Type B pancreatic cell (in vitro differentiated cells): Measurements from ENCODE around the gene HSP90B1. TPM values are rescaled to one million over a fixed set of nuclear protein-coding genes. Genes with fewer than 3 reads are reported as not detected.

ENCODE experiments used
- DNase-seq: peaks from one replicate; pipeline ENCODE4 v3.0.0; 2021; ENCODE audit warnings: mixed read lengths; ENCODE audit not compliant: unreplicated experiment; ENCODE audit errors: extremely low spot score
- H3K27ac Mint-ChIP-seq: 2 replicates; pipeline ENCODE4 v1.8.0; 2021; ENCODE audit warnings: mild to moderate bottlenecking, mixed read lengths
- H3K27me3 Mint-ChIP-seq: 2 replicates; pipeline ENCODE4 v1.8.0; 2021; ENCODE audit warnings: mixed read lengths
- H3K36me3 Mint-ChIP-seq: 2 replicates; pipeline ENCODE4 v1.8.0; 2021; ENCODE audit warnings: mixed read lengths
- H3K4me1 Mint-ChIP-seq: one replicate; pipeline ENCODE4 v1.8.0; 2021; ENCODE audit warnings: mixed read lengths; ENCODE audit not compliant: unreplicated experiment
- H3K4me3 Mint-ChIP-seq: 2 replicates; pipeline ENCODE4 v1.8.0; 2021; ENCODE audit warnings: mild to moderate bottlenecking, mixed read lengths
- H3K9me3 Mint-ChIP-seq: 2 replicates; pipeline ENCODE4 v1.8.0; 2021; ENCODE audit warnings: mixed read lengths
- CTCF ChIP-seq: fragments of 200-600 bp; sonication (generic); conservative IDR thresholded peaks from 2 replicates; pipeline ENCODE4 v1.5.0; 2021; ENCODE audit warnings: antibody characterized with exemption, mild to moderate bottlenecking
- long read RNA-seq: library from polyadenylated mRNA; unstranded; transcript quantifications from one replicate; pipeline ENCODE4 v2.0.0, GENCODE V29; 2020
- total RNA-seq: library from RNA; stranded (reverse); gene quantifications from 2 replicates; pipeline ENCODE4 v1.2.1, GENCODE V29; 2021; ENCODE audit warnings: low replicate concordance

Gene HSP90B1
- total RNA-seq, result 832 and 967 TPM in 2 replicates
- long read RNA-seq, transcript HSP90B1-201 (18 exons, 2,858 nt), result major isoform, 853 of 2,315 reads
- long read RNA-seq, partial matches to known transcripts, result 1,338 of 2,315 reads
- long read RNA-seq, other reads (novel, unspliced or antisense), result 122 of 2,315 reads

GRCh38 chr12:103930034-103930786 is at the start of gene HSP90B1:
HSP90B1 (plus strand) TSS chr12:103930410; CDS start chr12:103930516, 106 bp downstream.
- peak; percentile 99 for DNase-seq
- Mint-ChIP-seq H3K27ac (peak within 1 kb of the TSS; percentile 99), H3K4me1 (peaks cover 24% of the 10 kb centered on the region), H3K4me3 (peak within 1 kb of the TSS; percentile 94), H3K9me3 (no peaks in the 10 kb centered on the region), H3K27me3 (peaks cover 3% of the 10 kb centered on the region), H3K36me3 (peaks cover 31% of the 10 kb centered on the region)
- no peak for TF ChIP-seq CTCF

GRCh38 chr12:103881261-103881660 is 48.9 kb upstream of the HSP90B1 start:
- Mint-ChIP-seq H3K4me3 (no peak overlapping the region), H3K4me1 (peaks cover 25% of the 10 kb centered on the region), H3K36me3 (no peaks in the 10 kb centered on the region), H3K27me3 (peaks cover 7% of the 10 kb centered on the region), H3K9me3 (no peaks in the 10 kb centered on the region), H3K27ac (no peak overlapping the region)
- TF ChIP-seq CTCF, result no peak
- DNase-seq, result no peak

- Mint-ChIP-seq H3K4me3 (no peak overlapping the region), H3K27ac (no peak overlapping the region), H3K27me3 (peaks cover 7% of the 10 kb centered on the region), H3K36me3 (no peaks in the 10 kb centered on the region), H3K9me3 (no peaks in the 10 kb centered on the region), H3K4me1 (peaks cover 25% of the 10 kb centered on the region)
- no peak for DNase-seq
- no peak for TF ChIP-seq CTCF
These were observed 47.2 kb upstream of the HSP90B1 start for GRCh38 chr12:103882861-103883596.

GRCh38 chr12:103883908-103884307 is 46.3 kb upstream of the HSP90B1 start:
- H3K4me1 Mint-ChIP-seq, result peaks cover 25% of the 10 kb centered on the region
- DNase-seq, result no peak
- H3K4me3 Mint-ChIP-seq, result no peak overlapping the region
- H3K9me3 Mint-ChIP-seq, result no peaks in the 10 kb centered on the region
- no peaks in the 10 kb centered on the region for H3K36me3 Mint-ChIP-seq
- H3K27ac Mint-ChIP-seq, result no peak overlapping the region
- no peak for TF ChIP-seq CTCF
- peaks cover 6% of the 10 kb centered on the region for H3K27me3 Mint-ChIP-seq

- Mint-ChIP-seq H3K36me3 (no peaks in the 10 kb centered on the region), H3K27me3 (peaks cover 2% of the 10 kb centered on the region), H3K9me3 (no peaks in the 10 kb centered on the region), H3K4me1 (peaks cover 25% of the 10 kb centered on the region), H3K27ac (no peak overlapping the region), H3K4me3 (no peak overlapping the region)
- peak; percentile 59 for TF ChIP-seq CTCF
- DNase-seq, result no peak
These were observed 45.9 kb upstream of the HSP90B1 start for GRCh38 chr12:103884316-103884715.
